Activated CD4-positive, alpha-beta T cell treated with anti-CD3 and anti-CD28 coated beads, Interleukin-2, amount 50 U/mL, for 48 hours (primary cell): ENCODE data around the gene NOS1.
A peak's percentile ranks its signal among the peaks of the same experiment; 100 is the strongest.
"Not testable (repeated sequence)": the region's sequence is repeated elsewhere in the genome, so short reads cannot be mapped to it uniquely, and the experiment has no call there.

ENCODE experiments used
- DNase-seq, 2 experiments: peaks; one replicate each; pipeline ENCODE4 v3.0.0-alpha.2; 2020

The NOS1 gene

DNA sequence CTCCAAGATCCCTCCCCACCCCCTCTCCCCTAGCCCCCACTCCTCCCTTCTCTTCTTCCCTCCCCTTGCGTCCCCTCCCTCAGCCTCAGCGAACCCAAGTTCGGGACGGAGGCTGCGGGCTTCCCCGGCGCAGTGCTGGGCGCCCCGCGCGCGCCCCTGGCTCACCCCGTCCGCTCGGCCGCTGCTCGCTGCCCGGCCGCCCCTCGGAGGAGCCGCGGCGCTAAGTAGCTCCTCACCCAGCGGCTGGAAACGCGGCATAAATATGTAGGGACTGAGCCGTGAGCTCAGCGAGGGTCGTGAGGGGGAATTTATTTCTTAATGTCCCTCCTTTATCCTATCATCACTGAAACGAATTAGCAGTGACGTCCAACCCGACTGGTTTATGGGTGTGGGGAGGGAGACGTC is at the start of gene NOS1:
NOS1 (minus strand) TSS at position 280 of the 405 bp plus-strand sequence. CDS start 30,557 bp downstream, outside the sequence.
- DNase-seq, result no peak

DNA sequence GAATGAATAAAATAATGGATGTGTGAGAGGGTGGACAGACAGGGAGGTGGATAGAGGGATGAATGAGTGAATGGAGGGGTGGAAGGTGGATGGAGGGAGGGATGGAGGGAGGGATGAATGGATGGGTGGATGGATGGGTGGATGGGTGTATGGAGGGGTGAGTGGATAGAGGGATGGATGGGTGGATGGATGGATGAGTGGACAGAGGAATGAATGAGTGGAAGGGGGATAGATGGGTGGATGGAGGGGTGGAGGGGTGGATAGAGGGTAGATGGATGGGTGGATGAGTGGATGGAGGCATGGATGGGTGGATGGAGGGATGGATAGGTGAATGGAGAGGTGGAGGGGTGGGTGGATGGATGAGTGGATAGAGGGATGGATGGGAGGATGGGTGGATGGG is 47.9 kb upstream of the NOS1 start:
- DNase-seq, result no peak

GRCh38 chr12:117408161-117408791 is 46.9 kb upstream of the NOS1 start:
- DNase-seq, result no peak

DNA sequence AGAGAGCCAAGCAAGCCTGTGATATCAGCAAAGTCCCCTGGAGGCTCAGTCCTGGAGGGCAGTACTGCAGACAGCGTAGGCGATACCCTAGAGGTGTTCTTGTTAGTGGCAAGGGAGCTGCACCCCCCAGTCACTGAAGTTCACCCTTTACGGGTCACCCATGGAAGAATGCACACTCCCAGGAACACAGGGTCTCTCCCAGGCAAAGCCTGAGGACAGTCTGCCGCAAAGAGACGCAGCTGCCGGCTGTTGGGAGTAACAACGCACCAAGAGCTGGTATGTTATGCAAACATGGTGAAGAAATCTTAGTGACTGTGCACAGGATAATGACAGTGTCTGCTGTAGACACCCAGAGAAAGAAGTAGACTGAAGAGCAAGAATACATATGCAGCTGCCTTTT is 43.5 kb upstream of the NOS1 start:
- DNase-seq, result no peak

- no peak for DNase-seq
Observed at GRCh38 chr12:117404203-117404853, 42.9 kb upstream of the NOS1 start.

DNA sequence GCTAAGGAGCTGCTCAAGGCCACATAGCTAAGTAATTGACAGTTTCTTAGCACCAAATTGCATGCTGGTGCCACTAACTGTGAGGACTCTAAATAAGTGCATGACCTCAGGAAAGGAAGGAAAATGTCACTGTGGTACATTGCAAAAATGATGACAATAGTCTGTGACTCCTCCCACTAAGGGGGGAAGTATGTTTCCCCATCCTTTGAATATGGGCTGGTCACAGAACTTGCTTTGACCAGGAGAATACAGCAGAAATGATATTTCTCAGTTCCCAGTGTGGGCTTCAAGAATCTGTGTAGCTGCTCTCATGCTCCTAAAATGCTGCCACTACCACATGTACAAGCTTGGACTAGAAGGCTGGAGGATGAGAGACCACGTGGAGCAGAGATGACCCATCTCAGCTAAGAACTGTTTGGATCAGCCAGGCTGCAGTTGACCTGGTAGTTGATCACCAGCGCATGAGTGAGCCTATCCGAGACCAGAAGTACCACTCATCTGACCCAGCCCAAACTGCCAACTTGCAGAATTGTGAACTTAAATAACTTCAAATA is 42.2 kb upstream of the NOS1 start:
- no peak for DNase-seq

DNA sequence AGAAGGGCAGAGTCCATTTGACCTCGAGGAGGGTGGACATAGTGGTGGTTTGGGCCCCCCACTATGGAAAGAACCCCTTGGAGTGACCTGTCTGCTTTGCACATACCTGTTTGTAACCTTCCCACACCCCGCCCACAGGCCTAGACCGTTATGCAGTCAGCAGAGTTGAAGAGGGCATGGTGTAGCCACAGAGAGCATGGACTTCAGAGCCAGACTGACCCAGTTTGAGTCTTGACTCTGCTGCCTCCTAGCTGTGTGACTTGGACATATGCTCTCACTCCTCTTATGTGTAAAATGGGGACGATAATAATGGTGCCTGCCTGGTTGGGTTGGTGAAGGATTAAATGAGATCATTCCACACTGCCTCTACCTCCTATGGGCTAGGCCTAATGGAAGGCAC is 40.9 kb upstream of the NOS1 start:
- DNase-seq, result no peak

DNA sequence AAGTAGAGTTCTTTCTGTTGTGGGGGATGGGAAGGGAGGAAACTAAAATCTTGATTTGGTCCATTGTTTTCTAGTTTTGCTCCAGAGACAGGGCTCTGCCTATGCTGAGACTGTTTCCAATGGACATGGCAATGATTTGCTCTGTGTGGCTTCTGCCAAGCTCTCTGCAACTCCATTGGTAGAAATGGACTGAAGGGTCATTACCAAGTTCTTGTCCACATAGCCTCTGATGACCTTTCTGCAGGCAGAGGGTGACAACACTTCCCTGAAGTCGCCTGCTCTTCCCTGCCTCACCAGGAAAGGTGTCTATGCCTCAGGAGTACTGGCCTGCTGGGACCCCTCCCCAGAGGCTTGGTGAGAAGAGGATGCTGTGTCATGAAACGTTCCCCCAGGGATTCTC is 39.5 kb upstream of the NOS1 start:
- DNase-seq, result no peak

DNA sequence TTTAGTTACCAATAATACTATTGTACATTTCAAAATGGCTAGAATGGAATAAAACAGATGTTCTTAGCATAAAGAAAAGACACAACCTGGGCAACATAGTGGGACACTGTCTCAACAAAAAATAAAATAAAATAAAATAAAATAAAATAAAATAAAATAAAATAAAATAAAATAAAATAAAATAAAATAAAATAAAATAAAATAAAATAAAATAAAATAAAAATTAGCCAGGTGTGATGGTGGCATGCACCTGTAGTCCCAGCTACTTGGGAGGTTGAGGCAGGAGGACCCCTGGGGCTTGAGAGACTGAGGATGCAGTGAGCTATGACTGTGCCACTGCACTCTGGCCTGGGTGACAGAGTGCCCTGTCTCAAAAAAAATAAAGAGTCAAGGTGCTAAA is 37.1 kb upstream of the NOS1 start:
- not testable (repeated sequence) for DNase-seq

GRCh38 chr12:117395766-117396165 is 34.3 kb upstream of the NOS1 start:
- DNase-seq, result no peak

DNA sequence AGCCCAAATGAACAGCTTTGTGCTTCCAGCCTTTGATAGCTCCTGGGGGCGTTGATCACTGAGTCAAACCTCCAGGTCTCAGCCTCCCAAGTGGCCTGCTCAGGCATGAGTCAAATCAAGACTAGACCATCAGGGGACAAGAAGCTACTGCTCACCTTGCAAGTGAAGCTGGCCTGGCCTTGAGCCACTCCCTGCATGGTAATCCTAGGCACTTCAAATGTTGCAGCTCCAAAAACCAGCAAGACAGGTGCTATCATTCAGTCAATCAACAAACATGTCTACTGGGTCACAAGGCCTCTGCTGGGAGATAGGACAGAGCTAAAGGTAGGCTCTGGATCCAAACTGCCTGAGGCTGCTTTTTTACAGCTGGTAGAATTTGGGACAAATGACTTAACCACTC is 33.1 kb upstream of the NOS1 start:
- no peak for DNase-seq

DNA sequence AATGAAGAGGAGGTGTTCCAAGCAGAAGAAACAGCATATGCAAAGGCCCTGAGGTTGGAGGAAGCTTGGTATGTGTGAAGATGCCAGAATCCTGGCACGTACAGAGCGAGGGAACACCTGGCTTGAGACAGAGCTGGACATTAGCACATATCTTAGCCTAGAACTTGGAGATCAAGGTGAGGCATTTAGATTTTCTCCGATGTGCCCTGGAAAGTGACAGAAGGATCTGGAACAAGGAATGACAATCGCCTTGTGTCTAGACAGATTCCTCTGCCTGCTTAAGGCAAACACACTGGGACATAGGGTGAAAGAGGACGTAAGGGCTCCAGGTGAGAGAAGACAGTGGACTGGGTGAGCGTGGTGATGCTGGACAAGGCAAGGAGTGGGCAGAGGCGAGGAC is 32.2 kb upstream of the NOS1 start:
- DNase-seq, result no peak

- no peak for DNase-seq
Observed at GRCh38 chr12:117390866-117391265, 29.4 kb upstream of the NOS1 start.

DNA sequence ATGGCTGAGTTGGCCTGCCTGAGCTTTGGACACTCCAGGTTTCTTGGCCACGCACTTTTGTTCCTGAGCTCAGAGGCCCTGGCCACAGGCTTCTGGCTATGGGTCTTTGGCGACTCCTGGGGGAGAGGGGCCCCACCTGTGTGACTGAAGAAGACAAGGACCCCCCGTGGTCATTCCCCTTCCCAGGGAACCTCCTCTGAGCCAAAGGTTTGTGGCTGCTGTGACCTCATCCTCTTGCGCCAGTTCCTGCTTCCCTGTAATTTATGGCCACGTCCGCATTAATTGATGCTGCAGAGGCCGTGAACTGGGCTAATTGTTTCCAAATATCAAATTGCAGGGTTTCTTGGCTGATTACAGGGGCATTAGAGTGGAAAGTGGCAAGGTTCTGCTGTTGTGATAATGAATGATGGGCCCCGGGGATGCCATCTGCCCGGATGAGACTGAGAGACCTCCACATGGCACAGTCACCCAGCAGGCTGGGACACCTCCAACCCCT is 27.6 kb upstream of the NOS1 start:
- DNase-seq, result no peak

DNA sequence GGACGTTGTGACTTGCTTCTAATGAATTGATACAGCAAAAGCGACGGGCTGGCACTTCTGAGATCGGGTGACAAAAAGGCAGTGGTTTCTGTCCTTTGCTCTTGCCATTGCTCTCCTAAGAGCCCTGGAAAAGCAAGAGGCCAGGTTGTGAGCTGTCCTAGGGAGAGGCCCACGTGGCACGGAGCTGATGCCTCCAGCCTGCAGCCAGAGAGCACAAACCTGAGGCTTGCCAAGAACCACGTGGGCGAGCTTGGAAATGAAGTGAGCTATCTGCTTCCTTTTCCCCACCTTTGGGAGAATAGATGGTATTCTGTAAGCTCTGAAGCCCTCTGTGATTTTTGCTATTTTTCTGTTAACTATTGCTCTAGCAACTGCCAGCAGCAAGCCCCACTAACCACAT is 26.4 kb upstream of the NOS1 start:
- DNase-seq, result no peak

GRCh38 chr12:117384735-117385134 is 23.3 kb upstream of the NOS1 start:
- DNase-seq, result no peak

- no peak for DNase-seq
Observed at GRCh38 chr12:117380083-117380482, 18.7 kb upstream of the NOS1 start.

DNA sequence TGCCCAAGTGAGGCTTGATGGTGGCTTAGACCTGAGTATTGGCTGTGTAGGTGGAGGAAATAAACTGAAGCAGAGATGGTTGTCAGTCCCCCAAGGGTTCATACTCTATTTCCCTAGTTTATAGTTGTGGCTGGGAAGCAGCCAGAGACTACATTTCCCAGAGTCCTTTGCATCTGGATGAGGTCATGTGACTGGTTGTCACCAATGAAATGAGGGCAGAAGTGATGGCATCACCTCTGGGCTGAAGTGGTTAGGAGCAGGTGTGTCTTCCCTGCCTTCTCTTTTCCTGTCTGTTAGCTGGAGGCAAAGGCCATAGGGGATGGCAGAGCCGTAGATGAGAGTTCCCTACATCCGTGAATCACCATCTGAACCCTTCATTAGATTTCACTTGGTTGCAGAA is 16.3 kb upstream of the NOS1 start:
- DNase-seq, result no peak

DNA sequence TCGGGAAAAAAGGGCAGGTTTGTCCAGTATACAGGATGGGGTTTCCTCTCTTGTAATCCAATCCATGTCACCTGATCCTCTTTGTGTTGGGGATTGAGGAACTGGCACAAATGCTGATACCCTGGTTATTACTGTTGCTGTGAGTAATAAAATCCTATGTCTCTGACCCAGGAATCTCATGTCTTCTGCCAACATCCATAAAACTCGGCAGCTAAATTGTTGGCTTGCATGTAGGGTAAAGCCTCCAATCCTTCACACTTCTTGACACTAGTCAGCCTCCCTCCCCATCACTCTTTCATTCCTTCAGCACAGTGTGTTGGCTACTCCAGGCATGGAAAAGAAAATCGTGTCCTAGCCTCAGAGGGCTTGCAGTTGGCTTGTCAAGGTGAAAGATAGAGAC is 9.2 kb upstream of the NOS1 start:
- no peak for DNase-seq

GRCh38 chr12:117370000-117370399 is 8.6 kb upstream of the NOS1 start:
- DNase-seq, result not testable (repeated sequence)

- peak; percentile 68 to 71 for DNase-seq
Observed at GRCh38 chr12:117367006-117367638, 5.7 kb upstream of the NOS1 start.

DNA sequence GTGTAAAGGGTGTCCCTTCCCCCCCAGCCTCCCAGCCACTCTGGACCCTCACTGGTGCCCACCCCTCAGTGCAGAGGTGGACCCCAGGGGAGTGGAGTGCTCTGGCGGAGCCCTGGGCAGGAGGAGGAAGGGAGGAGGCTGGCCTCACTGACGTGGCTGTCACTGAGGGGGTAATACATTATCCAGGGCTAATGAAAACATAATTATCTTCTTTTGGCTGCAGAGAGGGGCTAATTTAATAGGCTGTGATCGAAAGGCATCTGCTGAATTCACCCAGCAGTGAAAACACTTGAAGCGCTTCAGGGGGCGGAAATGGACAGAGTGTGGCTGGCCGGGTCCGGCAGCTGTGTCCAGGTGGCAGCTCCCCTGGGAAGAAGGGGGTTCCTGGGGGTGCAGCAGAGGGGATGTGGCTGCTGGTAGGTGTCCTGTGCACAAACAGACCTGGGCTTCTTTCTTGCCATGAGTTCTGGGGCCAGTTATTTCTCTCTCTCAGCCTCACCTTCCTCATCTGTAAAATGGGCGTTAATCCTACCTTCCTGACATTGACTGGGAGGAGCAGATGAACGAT is 3.7 kb upstream of the NOS1 start:
- no peak for DNase-seq

DNA sequence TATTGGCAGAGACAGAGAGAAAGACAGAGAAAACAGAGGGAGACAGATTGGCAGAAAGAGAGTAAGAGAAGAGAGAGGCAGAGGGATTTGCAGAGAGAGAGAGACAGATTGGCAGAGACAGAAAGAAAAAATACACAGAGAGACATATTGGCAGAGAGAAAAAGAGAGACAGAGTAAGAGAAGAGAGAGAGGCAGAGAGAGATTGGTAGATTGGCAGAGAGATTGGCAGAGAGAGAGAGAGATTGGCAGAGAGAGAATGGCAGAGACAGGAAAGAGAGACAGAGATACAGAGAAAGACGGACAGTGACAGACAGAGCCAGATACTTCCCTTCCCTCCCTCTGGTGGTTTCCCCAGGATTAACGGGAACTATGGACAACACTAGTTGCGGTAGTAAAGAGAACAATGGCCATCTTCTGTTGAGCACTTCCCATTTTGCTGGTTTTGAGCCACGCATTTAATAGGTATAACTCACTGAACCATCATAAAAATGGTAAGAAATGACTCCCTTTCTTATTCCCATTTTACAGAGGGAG is 2.6 kb upstream of the NOS1 start:
- DNase-seq, result no peak
